NCI-H2081 treated with DMSO at 0.1 percent for 48 hours (cell line): ENCODE measurements around the gene TEX14.
"Not testable (repeated sequence)": the region's sequence is repeated elsewhere in the genome, so short reads cannot be mapped to it uniquely, and the experiment has no call there.

ENCODE experiments used
- DNase-seq: peaks from one replicate; lab custom pipeline; 2025; lab: John Stamatoyannopoulos, UW

The TEX14 gene

GRCh38 chr17:58595194-58595792 lies 96.6 kb downstream of the TEX14 start:
- DNase-seq = no peak

GRCh38 chr17:58593123-58593522 lies 98.7 kb downstream of the TEX14 start:
- DNase-seq = no peak

DNA sequence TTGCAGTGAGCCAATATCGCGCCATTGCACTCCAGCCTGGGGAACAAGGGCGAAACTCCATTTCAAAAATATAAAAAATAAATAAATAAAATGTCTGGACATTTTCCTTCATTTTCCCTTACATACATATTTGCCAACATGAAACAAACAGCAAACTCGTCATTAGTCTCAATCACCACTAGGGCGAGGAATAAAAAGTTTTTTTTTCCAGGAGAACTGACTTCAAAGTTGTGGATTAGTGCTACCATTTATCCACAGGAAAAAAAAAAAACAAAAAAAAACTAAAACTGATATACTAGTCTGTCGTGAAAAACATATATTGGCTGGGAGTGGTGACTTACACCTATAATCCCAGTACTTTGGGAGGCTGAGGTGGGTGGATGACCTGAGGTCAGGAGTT lies 100.4 kb downstream of the TEX14 start:
- no peak for DNase-seq

DNA sequence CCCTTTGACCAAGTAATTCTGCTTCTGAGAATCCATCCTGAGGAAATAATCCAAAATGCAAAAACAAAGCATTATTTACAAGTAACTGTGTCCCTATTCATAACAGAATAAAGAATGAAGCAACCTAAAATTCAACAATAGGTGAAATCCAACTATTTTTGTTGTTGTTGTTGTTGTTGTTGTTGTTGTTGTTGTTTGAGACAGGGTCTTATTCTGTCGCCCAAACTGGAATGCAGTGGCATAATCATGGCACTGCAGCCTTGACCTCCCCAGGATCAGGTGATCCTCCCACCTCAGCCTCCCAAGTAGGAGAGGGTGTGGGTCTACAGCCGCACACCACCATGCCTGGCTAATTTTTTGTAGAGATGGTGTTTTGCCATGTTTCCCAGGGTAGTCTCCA lies 101.5 kb downstream of the TEX14 start:
- no peak for DNase-seq

DNA sequence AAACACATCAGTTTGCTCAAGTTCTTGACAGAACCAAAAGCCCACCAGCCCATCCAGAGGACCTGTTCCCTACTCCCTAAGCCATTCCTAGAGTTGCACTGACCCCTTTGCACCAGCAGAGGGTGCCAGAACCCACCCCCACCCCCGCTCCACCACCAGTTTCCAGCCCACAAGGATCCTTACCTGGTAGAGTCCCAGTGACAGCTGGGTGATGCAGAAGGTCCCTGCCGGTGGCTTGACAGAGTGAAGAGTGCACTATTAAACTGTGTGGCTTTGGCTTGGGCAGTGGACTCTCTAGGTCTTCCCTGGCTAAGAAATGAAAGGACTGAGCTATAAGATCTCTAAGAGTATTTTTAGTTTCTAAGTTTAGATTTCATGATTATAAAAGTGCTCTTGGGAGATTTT lies 104.1 kb downstream of the TEX14 start:
- no peak for DNase-seq

- no peak for DNase-seq
Observed at GRCh38 chr17:58586009-58586644, 105.7 kb downstream of the TEX14 start.

DNA sequence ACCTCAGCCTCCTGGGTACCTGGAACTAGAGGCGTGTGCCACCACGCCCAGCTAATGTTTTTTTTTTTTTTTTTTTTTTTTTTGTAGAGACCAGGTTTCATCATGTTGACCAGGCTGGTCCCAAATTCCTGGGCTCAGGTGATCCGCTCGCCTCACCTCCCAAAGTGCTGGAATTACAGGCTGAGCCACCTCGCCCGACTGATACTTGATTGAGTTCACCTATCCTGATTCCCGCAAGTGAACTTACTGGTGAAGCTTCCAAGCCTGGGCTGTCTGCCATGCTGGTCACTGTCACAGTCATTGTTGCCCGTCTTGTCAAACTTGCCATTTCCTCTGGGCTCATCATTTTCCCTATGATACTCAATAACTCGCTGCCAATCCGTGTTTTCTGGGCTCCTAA lies 106.3 kb downstream of the TEX14 start:
- no peak for DNase-seq

DNA sequence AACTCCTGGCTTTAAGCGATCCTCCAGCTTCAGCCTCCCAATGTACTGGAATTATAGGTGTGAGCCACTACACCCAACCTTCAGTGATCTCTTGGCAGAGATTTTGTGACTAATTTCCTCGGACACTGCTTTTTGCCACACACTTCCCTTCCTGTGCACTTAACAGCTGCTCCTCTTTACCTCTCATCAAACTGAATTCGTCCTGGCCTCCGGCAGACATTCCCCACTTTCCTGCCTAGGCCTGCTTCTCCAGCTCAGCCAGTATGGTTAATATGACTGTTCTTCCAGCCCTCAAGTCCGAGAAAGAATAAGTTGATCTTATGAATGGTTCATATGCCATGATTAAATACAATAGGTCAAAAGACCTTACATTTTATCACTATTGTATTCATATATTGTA lies 108.4 kb downstream of the TEX14 start:
- DNase-seq = no peak

GRCh38 chr17:58582718-58583117 lies 109.1 kb downstream of the TEX14 start:
- not testable (repeated sequence) for DNase-seq

DNA sequence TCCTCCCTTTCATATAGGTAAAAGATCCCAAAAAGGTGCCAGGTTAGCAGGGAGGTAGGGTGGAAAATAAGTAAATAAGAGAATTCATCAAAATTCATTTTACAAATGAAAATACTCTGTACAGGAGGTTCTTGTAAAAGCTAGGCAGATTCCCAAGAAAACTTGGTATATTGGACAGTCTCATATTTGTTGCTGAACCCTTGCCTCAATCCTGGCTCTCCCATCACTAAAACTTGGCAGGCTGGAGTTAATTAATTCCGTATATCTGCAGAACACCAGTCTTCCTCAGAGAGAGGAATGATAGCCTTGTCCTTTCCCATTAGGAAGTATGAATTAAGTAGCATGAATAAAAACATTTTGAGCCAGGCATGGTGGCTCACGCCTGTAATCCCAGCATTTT lies 111.2 kb downstream of the TEX14 start:
- no peak for DNase-seq

- no peak for DNase-seq
Observed at GRCh38 chr17:58577696-58578095, 114.1 kb downstream of the TEX14 start.

DNA sequence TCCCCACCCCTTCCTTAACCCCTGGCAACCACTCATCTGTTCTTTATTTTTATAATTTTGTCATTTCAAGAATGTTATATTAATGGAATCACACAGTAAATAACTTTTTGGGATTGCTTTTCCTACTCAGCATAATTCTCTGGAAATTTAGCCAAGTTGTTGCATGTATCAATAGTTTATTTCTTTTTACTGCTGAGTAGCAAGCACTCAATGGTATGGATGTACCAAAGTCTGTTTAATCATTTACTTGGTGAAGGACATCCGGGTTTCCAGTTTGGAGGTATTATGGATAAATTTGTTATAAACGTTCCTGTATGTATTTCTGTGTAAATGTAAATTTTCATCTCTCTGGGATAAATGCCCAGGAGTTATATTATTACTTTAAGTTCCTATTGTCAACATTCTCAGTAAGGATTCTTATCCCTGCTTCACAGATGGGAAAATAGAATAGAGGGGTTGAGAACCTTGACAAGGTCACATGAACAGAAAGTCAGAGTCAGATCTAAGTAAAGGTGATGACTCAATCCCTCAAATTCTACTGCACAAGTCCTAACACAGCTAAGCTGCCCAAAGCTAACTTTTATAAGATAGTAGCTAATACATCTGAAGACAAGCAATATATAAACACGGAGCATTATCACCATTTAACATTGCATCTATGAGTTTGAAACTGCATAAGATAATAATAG lies 115.0 kb downstream of the TEX14 start:
- no peak for DNase-seq

DNA sequence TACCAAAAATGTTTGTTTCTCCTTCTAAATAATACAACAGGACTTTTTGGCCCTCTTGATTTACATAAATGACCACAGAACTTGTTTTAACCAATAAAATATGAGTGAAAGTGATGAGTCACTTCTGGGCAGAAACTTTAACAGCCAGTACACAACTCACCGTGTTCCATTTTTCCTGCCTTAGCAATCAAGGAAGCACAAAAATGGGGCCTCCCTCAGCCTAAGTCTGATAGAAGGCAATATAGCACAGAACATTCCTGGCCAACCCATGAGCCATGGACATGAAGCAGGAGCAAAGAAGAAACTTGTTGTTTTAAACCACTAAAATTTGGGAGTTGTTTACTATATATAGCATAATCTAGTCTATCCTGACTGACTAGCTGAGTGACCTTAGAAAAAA lies 116.3 kb downstream of the TEX14 start:
- DNase-seq = no peak

- no peak for DNase-seq
Observed at GRCh38 chr17:58574025-58574424, 117.8 kb downstream of the TEX14 start.

GRCh38 chr17:58572846-58573245 lies 119.0 kb downstream of the TEX14 start:
- DNase-seq = no peak

DNA sequence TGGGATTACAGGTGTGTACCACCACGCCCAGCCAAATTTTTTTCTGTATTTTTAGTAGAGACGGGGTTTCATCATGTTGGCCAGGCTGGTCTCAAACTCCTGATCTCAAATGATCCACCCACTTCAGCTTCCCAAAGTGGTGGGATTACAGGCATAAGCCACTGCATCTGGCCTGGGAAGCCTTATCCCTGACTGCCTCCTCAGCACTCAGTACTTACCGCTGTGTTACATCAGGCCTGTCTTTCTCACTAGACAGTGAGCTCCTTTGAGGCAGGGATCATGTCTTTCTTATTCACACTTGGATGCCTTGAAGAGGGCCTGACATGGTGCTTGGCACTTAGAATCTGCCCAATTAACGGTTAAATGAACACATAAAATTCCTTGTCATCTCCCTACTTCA lies 121.1 kb downstream of the TEX14 start:
- no peak for DNase-seq

GRCh38 chr17:58569196-58569595 lies 122.6 kb downstream of the TEX14 start:
- no peak for DNase-seq

- DNase-seq = no peak
Observed at GRCh38 chr17:58568044-58568799, 123.6 kb downstream of the TEX14 start.

DNA sequence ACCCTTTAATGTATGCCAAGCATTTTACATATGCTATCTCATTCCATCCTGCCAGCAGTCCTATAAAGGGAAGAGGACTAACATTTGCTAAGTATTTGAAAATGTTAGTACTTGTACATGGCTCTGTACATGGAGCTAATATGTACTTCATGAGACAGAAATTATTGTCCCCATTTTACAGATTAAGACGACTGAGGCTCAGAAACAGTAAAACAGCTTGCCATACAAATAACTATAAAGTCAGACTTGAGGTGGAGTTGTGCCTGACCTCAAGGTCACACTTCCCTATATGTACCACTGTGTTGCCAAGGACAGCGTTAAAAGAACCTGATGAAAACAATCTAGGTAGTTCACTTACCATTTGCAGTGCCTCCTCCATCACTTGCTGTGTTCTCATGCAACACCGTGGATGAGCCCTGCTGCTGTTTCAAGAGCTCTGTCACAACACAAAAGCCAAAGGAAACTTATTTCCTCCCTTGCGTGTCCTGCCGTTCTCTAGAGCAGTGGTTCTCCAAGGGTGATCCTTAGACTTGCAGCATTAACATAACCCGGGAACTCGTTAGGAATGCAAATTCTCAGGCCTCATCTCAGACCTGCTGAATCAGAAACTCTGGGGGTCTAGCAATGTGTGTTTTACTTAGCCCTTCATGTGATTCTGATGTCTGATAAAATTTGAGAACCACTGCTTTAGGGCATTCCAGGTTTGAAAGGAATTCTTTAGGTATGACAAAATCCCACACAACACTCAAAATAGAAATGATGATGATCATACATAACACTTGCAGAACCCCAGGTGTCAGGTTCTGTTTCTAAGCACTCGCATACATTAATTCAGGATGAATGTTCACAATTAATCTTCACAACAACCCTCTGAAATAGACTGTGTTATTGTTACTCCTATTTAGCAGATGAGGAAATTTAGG lies 126.2 kb downstream of the TEX14 start:
- no peak for DNase-seq

DNA sequence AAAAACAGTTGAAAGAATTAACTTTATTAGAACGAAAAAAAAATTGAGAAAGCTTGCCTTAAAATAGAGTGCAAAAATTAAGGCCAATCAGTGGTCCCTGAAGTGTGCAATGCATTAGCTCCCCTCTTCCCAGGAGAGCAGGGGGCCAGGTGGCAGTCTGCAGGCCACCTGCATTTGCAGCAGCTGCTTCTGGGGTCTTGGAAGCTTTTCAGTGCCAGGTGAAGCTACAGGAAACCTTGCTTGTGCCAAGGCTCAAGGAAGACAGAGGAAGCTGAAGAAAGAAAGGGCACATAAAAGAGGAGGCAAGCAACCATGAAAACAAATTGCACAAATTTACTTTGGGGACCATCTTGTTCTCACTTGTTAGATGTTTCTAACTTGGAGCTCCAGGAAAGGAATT lies 126.9 kb downstream of the TEX14 start:
- no peak for DNase-seq

DNA sequence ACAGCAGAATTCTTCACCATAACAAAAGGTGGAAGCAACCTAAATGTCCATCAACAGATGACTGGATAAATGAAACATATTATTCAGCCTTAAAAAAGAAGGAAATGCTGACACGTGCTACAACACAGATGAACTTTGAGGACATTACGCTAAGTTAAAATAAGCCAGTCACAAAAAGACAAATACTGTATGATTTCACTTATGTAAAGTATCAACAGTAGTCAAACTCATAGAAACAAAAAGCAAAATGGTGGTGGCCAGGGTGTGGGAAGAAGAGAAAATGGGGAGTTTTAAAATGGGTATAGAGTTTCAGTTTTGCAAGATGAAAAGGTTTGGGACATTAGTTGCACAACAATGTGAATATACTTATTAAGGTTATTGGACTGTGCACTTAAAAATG lies 127.6 kb downstream of the TEX14 start:
- no peak for DNase-seq

GRCh38 chr17:58560511-58560910 lies 131.3 kb downstream of the TEX14 start:
- no peak for DNase-seq
